ENCODE results near the gene RNF10. TPM values are rescaled to one million over a fixed set of nuclear protein-coding genes. Genes with fewer than 3 reads are reported as not detected.

Gene RNF10
- polyA plus RNA-seq, 1 donor from 2014 or later, result 111 TPM

GRCh38 chr12:120538281-120539156 lies 4.4 kb downstream of the RNF10 start:
- peak overlapping the region; percentile 11 to 91 (median 65) for H3K27ac Mint-ChIP-seq
- no peaks in the 10 kb centered on the region for H3K36me3 Mint-ChIP-seq
- peak overlapping the region; percentile 54 to 94 (median 86) for H3K4me3 Mint-ChIP-seq
- H3K9me3 Mint-ChIP-seq, result no peaks in the 10 kb centered on the region
- no peaks in the 10 kb centered on the region for H3K27me3 Mint-ChIP-seq
- peaks cover 43 to 56% (median 49%) of the 10 kb centered on the region in 3 donors for H3K4me1 Mint-ChIP-seq

DNA sequence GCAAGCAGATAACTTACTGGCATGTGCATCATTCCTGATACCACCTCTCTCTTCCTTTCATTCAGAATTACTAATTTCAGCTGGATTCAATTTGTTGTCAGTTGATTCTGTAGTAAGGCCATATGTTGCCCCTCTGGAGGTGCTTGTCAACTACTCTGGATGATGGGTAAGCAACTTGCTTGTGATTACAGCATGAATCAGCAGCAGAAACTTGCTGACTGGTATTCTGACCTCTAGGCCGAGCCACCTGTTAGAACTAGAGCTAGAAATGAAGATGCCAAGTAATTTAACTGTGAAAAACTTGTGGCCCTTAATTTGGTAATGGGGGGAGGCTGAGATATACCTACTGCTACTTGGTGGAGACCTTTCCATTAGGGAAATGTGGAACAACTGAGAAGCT lies 5.1 kb downstream of the RNF10 start:
- H3K27me3 Mint-ChIP-seq, result no peaks in the 10 kb centered on the region
- peak overlapping the region in 2 of 3 donors; percentile 53 to 91 for H3K27ac Mint-ChIP-seq
- H3K4me3 Mint-ChIP-seq, result peak overlapping the region in 3 of 4 donors; percentile 61 to 94 (median 92)
- no peaks in the 10 kb centered on the region for H3K9me3 Mint-ChIP-seq
- peaks cover 38 to 57% (median 47%) of the 10 kb centered on the region in 3 donors for H3K4me1 Mint-ChIP-seq
- H3K36me3 Mint-ChIP-seq, result no peaks in the 10 kb centered on the region

GRCh38 chr12:120540445-120540844 lies 6.3 kb downstream of the RNF10 start:
- Mint-ChIP-seq H3K9me3 (no peaks in the 10 kb centered on the region), H3K4me1 (peaks cover 37 to 53% (median 51%) of the 10 kb centered on the region in 3 donors), H3K4me3 (peak overlapping the region in 1 of 4 donors; percentile 48)

DNA sequence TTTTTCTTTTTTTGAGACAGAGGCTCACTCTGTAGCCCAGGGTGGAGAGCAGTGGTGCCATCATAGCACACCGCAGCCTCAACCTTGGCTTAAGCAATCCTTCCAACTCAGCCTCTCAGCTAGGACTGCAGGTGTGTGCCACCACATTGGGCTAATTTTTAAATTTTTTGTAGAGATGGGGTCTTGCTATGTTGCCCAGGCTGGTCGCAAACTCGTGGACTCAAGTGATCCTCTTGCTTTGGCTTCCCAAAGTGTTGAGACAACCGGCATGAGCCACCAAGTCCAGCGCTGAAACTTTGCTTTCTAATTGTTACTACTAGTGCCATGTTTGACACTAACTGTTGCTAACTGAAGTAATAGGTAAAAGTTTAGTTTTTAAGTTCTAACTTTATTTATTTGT lies 8.0 kb downstream of the RNF10 start:
- H3K27me3 Mint-ChIP-seq, result no peaks in the 10 kb centered on the region
- H3K4me3 Mint-ChIP-seq, result no peak overlapping the region
- H3K36me3 Mint-ChIP-seq, result peaks cover 2% of the 10 kb centered on the region
- H3K9me3 Mint-ChIP-seq, result no peaks in the 10 kb centered on the region
- H3K27ac Mint-ChIP-seq, result no peak overlapping the region
- peaks cover 22 to 40% (median 40%) of the 10 kb centered on the region in 3 donors for H3K4me1 Mint-ChIP-seq

More at GRCh38 chr12:120540445-120540844, 6.3 kb downstream of the RNF10 start:
- H3K36me3 Mint-ChIP-seq, result no peaks in the 10 kb centered on the region
- no peaks in the 10 kb centered on the region for H3K27me3 Mint-ChIP-seq
- peak overlapping the region in 1 of 3 donors; percentile 57 for H3K27ac Mint-ChIP-seq

DNA sequence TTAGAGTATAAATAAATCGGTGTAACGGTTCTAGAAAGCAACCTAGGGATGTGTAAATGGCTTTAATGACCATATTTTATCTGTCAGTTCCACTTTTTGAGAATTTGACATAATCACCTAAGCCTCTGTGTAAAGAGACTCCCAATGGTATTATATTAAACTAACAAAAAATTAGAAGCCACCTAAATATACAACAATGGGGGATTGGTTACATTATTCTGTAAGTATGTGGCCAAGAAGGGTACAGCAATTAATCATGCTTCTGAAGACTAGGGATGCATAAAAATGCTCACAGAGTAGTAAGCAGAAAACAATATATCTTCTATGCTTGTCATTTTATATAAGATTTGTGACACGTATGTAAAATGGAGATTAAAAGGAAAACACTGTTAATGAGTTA lies 10.5 kb downstream of the RNF10 start:
- H3K27ac Mint-ChIP-seq, result no peak overlapping the region
- H3K36me3 Mint-ChIP-seq, result peaks cover 2% of the 10 kb centered on the region
- no peak overlapping the region for H3K4me3 Mint-ChIP-seq
- H3K27me3 Mint-ChIP-seq, result no peaks in the 10 kb centered on the region
- H3K9me3 Mint-ChIP-seq, result no peaks in the 10 kb centered on the region
- H3K4me1 Mint-ChIP-seq, result peaks cover under 1 to 15% (median 15%) of the 10 kb centered on the region in 3 donors

- H3K27ac Mint-ChIP-seq, result no peak overlapping the region
- H3K4me1 Mint-ChIP-seq, result peaks cover 0 to 11% (median 9%) of the 10 kb centered on the region in 3 donors
- H3K27me3 Mint-ChIP-seq, result no peaks in the 10 kb centered on the region
- no peaks in the 10 kb centered on the region for H3K9me3 Mint-ChIP-seq
- H3K4me3 Mint-ChIP-seq, result no peak overlapping the region
- peaks cover 2% of the 10 kb centered on the region for H3K36me3 Mint-ChIP-seq
These were observed 11.9 kb downstream of the RNF10 start for GRCh38 chr12:120546050-120546386.

DNA sequence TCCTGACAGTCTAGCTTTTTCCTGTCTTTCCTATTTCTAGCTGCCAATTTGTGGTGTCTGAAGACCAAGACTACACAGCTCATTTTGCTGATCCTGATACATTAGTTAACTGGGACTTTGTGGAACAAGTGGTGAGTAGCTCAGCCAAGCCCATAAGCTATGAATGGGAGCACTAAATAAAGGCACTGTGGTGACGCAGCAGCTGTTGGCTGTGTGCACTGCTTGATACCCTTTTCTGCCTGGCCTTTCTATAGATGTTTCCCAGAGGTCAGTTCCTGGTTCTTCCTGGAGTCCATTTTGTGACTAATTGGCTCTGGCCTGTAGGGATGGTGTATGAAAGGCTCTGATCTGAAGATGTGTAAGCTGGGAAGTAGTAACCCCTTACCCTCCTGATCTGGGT lies 20.5 kb downstream of the RNF10 start:
- no peaks in the 10 kb centered on the region for H3K36me3 Mint-ChIP-seq
- peaks cover 0 to 7% (median 6%) of the 10 kb centered on the region in 3 donors for H3K4me1 Mint-ChIP-seq
- no peak overlapping the region for H3K27ac Mint-ChIP-seq
- H3K27me3 Mint-ChIP-seq, result no peaks in the 10 kb centered on the region
- no peak overlapping the region for H3K4me3 Mint-ChIP-seq
- no peaks in the 10 kb centered on the region for H3K9me3 Mint-ChIP-seq

DNA sequence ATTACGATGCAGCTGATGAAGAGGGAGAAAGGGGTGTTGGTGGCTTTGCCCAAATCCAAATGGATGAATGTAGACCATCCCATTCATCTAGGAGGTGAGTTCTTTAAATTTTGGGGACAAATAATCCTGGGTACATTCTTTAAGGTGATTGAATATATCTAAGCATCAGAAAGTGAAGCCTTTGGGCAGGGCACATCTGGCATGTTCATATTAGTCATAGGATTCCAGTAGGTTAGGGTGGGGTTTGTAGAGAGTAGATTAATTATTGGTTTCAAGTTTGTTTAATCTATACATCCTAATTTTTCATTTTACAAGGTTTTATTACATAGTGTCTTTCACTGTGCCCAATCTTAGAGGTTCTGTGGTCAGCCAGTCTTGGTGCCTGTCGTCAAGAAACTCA lies 23.4 kb downstream of the RNF10 start:
- Mint-ChIP-seq H3K9me3 (no peaks in the 10 kb centered on the region), H3K27ac (no peak overlapping the region), H3K36me3 (no peaks in the 10 kb centered on the region), H3K27me3 (no peaks in the 10 kb centered on the region), H3K4me1 (peaks cover 0 to 6% (median 2%) of the 10 kb centered on the region in 3 donors), H3K4me3 (no peak overlapping the region)

- Mint-ChIP-seq H3K4me1 (no peaks in the 10 kb centered on the region), H3K36me3 (no peaks in the 10 kb centered on the region), H3K9me3 (no peaks in the 10 kb centered on the region), H3K27ac (no peak overlapping the region), H3K4me3 (no peak overlapping the region), H3K27me3 (no peaks in the 10 kb centered on the region)
These were observed 28.8 kb downstream of the RNF10 start for GRCh38 chr12:120562906-120563305.

DNA sequence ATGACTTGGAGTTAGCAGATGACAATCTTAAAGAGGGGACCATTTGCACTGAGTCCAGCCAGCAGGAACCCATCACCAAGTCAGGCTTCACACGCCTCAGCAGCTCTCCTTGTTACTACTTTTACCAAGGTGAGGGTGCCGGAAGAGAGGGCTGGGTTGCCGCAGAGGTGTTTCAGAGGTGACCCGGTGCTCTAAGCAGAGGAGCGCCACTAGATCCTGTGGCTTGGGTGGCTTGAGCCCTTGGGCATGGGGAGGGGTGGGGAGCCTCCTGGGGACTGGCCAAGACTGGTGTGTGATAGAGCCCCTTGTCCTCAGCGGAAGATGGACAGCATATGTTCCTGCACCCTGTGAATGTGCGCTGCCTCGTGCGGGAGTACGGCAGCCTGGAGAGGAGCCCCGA lies 29.3 kb downstream of the RNF10 start:
- no peaks in the 10 kb centered on the region for H3K36me3 Mint-ChIP-seq
- no peaks in the 10 kb centered on the region for H3K27me3 Mint-ChIP-seq
- H3K27ac Mint-ChIP-seq, result no peak overlapping the region
- no peak overlapping the region for H3K4me3 Mint-ChIP-seq
- H3K9me3 Mint-ChIP-seq, result no peaks in the 10 kb centered on the region
- H3K4me1 Mint-ChIP-seq, result no peaks in the 10 kb centered on the region

DNA sequence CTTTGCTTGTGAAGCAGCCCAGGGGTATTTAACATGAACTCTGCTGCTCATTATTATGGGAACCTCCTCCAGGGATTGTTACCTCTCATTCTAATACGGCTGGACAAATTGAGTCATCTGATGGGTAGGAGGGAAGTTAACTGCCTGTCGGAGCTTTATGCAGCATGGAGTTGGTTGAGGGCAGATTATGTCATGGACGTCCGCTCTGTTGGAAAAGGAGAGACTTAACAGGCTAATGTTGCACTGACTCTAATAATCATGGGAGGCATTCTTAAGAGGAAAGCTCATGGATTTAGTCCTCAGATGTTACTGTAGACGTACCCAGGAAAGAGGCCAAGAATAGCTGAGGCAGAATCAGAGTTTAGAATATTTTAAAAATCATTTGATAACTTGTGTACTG lies 37.1 kb downstream of the RNF10 start:
- H3K36me3 Mint-ChIP-seq, result peaks cover 4% of the 10 kb centered on the region
- H3K9me3 Mint-ChIP-seq, result no peaks in the 10 kb centered on the region
- H3K4me1 Mint-ChIP-seq, result no peaks in the 10 kb centered on the region
- H3K4me3 Mint-ChIP-seq, result no peak overlapping the region
- H3K27me3 Mint-ChIP-seq, result no peaks in the 10 kb centered on the region
- no peak overlapping the region for H3K27ac Mint-ChIP-seq

- no peaks in the 10 kb centered on the region for H3K27me3 Mint-ChIP-seq
- H3K4me1 Mint-ChIP-seq, result no peaks in the 10 kb centered on the region
- H3K4me3 Mint-ChIP-seq, result no peak overlapping the region
- no peaks in the 10 kb centered on the region for H3K9me3 Mint-ChIP-seq
- H3K27ac Mint-ChIP-seq, result no peak overlapping the region
- H3K36me3 Mint-ChIP-seq, result peaks cover 4% of the 10 kb centered on the region
These were observed 39.4 kb downstream of the RNF10 start for GRCh38 chr12:120573560-120573959.

DNA sequence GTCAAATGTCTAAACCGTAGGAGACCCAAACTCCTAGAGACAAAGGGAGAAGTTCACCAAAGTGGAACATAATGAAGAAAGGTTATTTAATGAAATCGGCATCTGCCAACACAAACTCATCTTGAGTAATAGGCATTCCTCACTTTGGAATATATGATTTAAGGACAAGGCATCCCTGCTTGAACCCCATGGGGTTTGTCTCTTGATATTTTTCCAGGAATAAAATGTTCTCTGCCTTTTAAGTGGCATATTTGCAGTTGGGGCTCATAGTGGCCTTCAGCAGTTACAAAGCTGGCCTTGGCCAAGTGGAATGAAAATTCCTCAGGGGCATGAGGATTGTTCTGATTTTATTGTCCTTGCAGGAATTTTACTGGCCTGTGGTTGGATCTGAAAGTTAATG lies 40.0 kb downstream of the RNF10 start:
- H3K36me3 Mint-ChIP-seq, result peaks cover 4% of the 10 kb centered on the region
- no peaks in the 10 kb centered on the region for H3K4me1 Mint-ChIP-seq
- H3K27ac Mint-ChIP-seq, result peak overlapping the region in 1 of 3 donors; percentile 39
- no peaks in the 10 kb centered on the region for H3K9me3 Mint-ChIP-seq
- no peak overlapping the region for H3K4me3 Mint-ChIP-seq
- no peaks in the 10 kb centered on the region for H3K27me3 Mint-ChIP-seq

- H3K4me3 Mint-ChIP-seq, result peak overlapping the region in 2 of 4 donors; percentile 30 to 100
- peak overlapping the region in 1 of 3 donors; percentile 67 for H3K27ac Mint-ChIP-seq
- peaks cover 22 to 27% (median 26%) of the 10 kb centered on the region in 3 donors for H3K4me1 Mint-ChIP-seq
- no peaks in the 10 kb centered on the region for H3K36me3 Mint-ChIP-seq
- no peaks in the 10 kb centered on the region for H3K9me3 Mint-ChIP-seq
- H3K27me3 Mint-ChIP-seq, result peaks cover 5% of the 10 kb centered on the region
These were observed 45.0 kb downstream of the RNF10 start for GRCh38 chr12:120579179-120579578.

- H3K27ac Mint-ChIP-seq, result peak within 1 kb of the TSS; percentile 94 to 97 (median 97)
- peaks cover 5% of the 10 kb centered on the region for H3K27me3 Mint-ChIP-seq
- peaks cover 22 to 27% (median 27%) of the 10 kb centered on the region in 3 donors for H3K4me1 Mint-ChIP-seq
- H3K4me3 Mint-ChIP-seq, result peak within 1 kb of the TSS; percentile 96 to 100 (median 99)
- no peaks in the 10 kb centered on the region for H3K9me3 Mint-ChIP-seq
- H3K36me3 Mint-ChIP-seq, result no peaks in the 10 kb centered on the region
These were observed 46.9 kb downstream of the RNF10 start, which contains the start of gene POP5 for GRCh38 chr12:120580787-120581723. Gene POP5 (minus strand): TSS chr12:120581402. CDS start chr12:120581362, 40 bp downstream.

Data from IgD-negative memory B cell (primary cell).